Endothelial cell of umbilical vein (primary cell): ENCODE data around the gene AUTS2. TPM values are rescaled to one million over a fixed set of nuclear protein-coding genes. Genes with fewer than 3 reads are reported as not detected.

ENCODE experiments used
- BruUV-seq: library from RNA; stranded (reverse); fragments of 400-500 nt; replicated peaks from 2 replicates; lab custom pipeline; 2021; lab: Mats Ljungman, UMichigan
- CTCF ChIA-PET: fragments of 300-600, 350-600 bp; sonication (Branson Sonifier 250); formaldehyde crosslinking; loops from one replicate; lab custom pipeline; 2021; ENCODE audit warnings: antibody characterized with exemption, inconsistent platforms; lab: Charles Lee
- POLR2A ChIA-PET: fragments of 300-600, 350-600 bp; sonication (Branson Sonifier 250); formaldehyde crosslinking; loops from one replicate; lab custom pipeline; 2021; ENCODE audit warnings: antibody characterized with exemption, inconsistent platforms; lab: Charles Lee
- DNase-seq: peaks from one replicate; pipeline ENCODE4 v3.0.0-alpha.2; 2011; ENCODE audit warnings: low read depth, low spot score
- FAIRE-seq: peaks from 2 replicates; lab custom pipeline; 2011; peaks lifted over from hg19 to GRCh38; lab: Jason Lieb, UNC
- H2AFZ ChIP-seq: 2 replicates; pipeline ENCODE4 v1.6.0; 2012; ENCODE audit warnings: low read depth, low read length, control low read depth, inconsistent platforms
- H3K27ac ChIP-seq: 2 replicates; pipeline ENCODE4 v1.5.1; 2011; ENCODE audit warnings: low read depth, mild to moderate bottlenecking, control low read depth, low read length, moderate library complexity; ENCODE audit not compliant: insufficient read depth
- H3K27me3 ChIP-seq, 2 experiments: 2 replicates each; pipeline versions ENCODE4 v1.6.0 to v1.6.1; 2011; ENCODE audit warnings: low read length in 2 of 2, mixed read lengths in 1 of 2; ENCODE audit not compliant: control insufficient read depth in 2 of 2, insufficient read depth in 2 of 2
- H3K36me3 ChIP-seq, 2 experiments: 2 replicates in 1 of 2; 3 replicates in 1 of 2; pipeline ENCODE4 v1.5.1; 2011; ENCODE audit warnings: low read length in 2 of 2, mild to moderate bottlenecking in 1 of 2, moderate library complexity in 1 of 2; ENCODE audit not compliant: control insufficient read depth in 2 of 2, insufficient read depth in 2 of 2; ENCODE audit errors: extremely low read depth in 1 of 2
- H3K4me1 ChIP-seq: 3 replicates; pipeline ENCODE4 v1.5.1; 2011; ENCODE audit warnings: mild to moderate bottlenecking, low read length; ENCODE audit not compliant: control insufficient read depth, insufficient read depth; ENCODE audit errors: extremely low read depth
- H3K4me2 ChIP-seq: 2 replicates; pipeline ENCODE4 v1.6.1; 2011; ENCODE audit warnings: low read length, control low read depth, mixed read lengths; ENCODE audit not compliant: insufficient read depth
- H3K4me3 ChIP-seq, 3 experiments: fragments of 200-600 bp in 1 of 3; sonication (generic), shearing (Covaris generic) in 1 of 3; replicated peaks in 1 of 3; 2 replicates each; pipeline ENCODE4 v1.5.1; 2011 to 2016; ENCODE audit warnings: control low read depth in 3 of 3, low read length in 3 of 3, mild to moderate bottlenecking in 2 of 3, inconsistent platforms in 1 of 3, low read depth in 1 of 3, moderate library complexity in 1 of 3; ENCODE audit not compliant: insufficient read depth in 1 of 3
- H3K79me2 ChIP-seq: 2 replicates; pipeline ENCODE4 v1.6.0; 2012; ENCODE audit warnings: low read length, inconsistent platforms; ENCODE audit not compliant: control insufficient read depth, insufficient read depth
- H3K9ac ChIP-seq: replicated peaks from 2 replicates; pipeline ENCODE3; 2011; ENCODE audit warnings: low read length, control low read depth; ENCODE audit not compliant: insufficient read depth; ENCODE audit errors: extremely low read depth
- H3K9me1 ChIP-seq: replicated peaks from 3 replicates; pipeline ENCODE4 v1.6.0; 2011; ENCODE audit warnings: mild to moderate bottlenecking, low read length; ENCODE audit not compliant: control insufficient read depth, insufficient read depth; ENCODE audit errors: extremely low read depth
- H3K9me3 ChIP-seq: replicated peaks from 2 replicates; pipeline ENCODE4 v1.5.1; 2012; ENCODE audit warnings: low read length, inconsistent platforms; ENCODE audit not compliant: control insufficient read depth, insufficient read depth
- H4K20me1 ChIP-seq: replicated peaks from 2 replicates; pipeline ENCODE3; 2011; ENCODE audit warnings: mild to moderate bottlenecking, low read length; ENCODE audit not compliant: control insufficient read depth, insufficient read depth; ENCODE audit errors: extremely low read depth
- CTCF ChIP-seq, 2 donors: IDR thresholded peaks; 1 replicate in 1 of 2; 2 replicates in 1 of 2; pipeline ENCODE4 v1.5.1; 2011; ENCODE audit warnings: low read length in 2 of 2, mild to moderate bottlenecking in 2 of 2, moderate library complexity in 2 of 2, control low read depth in 1 of 2, inconsistent platforms in 1 of 2, low read depth in 1 of 2; ENCODE audit not compliant: insufficient read depth in 1 of 2; ENCODE audit errors: extremely low read depth in 1 of 2
- EZH2 ChIP-seq: IDR thresholded peaks from 2 replicates; pipeline ENCODE4 v1.6.1; 2012; ENCODE audit warnings: borderline replicate concordance, low read depth, mild to moderate bottlenecking, moderate library complexity, low read length, inconsistent platforms; ENCODE audit not compliant: severe bottlenecking
- FOS ChIP-seq: IDR thresholded peaks from 2 replicates; pipeline ENCODE4 v1.6.1; 2011; ENCODE audit warnings: mild to moderate bottlenecking, low read length, moderate library complexity, borderline replicate concordance; ENCODE audit not compliant: insufficient read depth
- GATA2 ChIP-seq: IDR thresholded peaks from 2 replicates; pipeline ENCODE4 v1.7.0; 2011; ENCODE audit warnings: low read depth, mild to moderate bottlenecking, moderate library complexity, mixed read lengths, low read length; ENCODE audit not compliant: insufficient read length, insufficient read depth
- JUN ChIP-seq: IDR thresholded peaks from 2 replicates; pipeline ENCODE4 v1.6.1; 2011; ENCODE audit warnings: borderline replicate concordance, low read depth; ENCODE audit not compliant: insufficient read length, insufficient read depth
- MYC ChIP-seq: IDR thresholded peaks from one replicate; pipeline ENCODE4 v1.6.1; 2011; ENCODE audit warnings: mild to moderate bottlenecking, low read depth, low read length
- POLR2A ChIP-seq: IDR thresholded peaks from 2 replicates; pipeline ENCODE4 v1.6.1; 2012; ENCODE audit warnings: low read depth, mild to moderate bottlenecking, control low read depth, low read length
- POLR2AphosphoS5 ChIP-seq: IDR thresholded peaks from 2 replicates; pipeline ENCODE4 v1.6.1; 2012; ENCODE audit warnings: low read depth, mild to moderate bottlenecking, control low read depth, low read length, moderate library complexity; ENCODE audit not compliant: insufficient read depth
- dilution Hi-C: fragments of 300-500 bp; cut with MboI; formaldehyde crosslinking; loops from one replicate; pipeline ENCODE4 v1.15.0; 2019; ENCODE audit warnings: low sequenced_read_pairs; ENCODE audit not compliant: extremely low pct_ligation_motif_present
- intact Hi-C: fragments of 100-400 bp; cut with micrococcal nuclease; formaldehyde crosslinking; loops from one replicate; pipeline ENCODE4 v1.10.0; 2022
- polyA plus RNA-seq, 4 experiments: library from polyadenylated mRNA; depleted of rRNA in 3 of 4; stranded (reverse) in 3 of 4; unstranded in 1 of 4; fragments of >200 nt; gene quantifications; 2 replicates each; pipeline versions ENCODE4 v1.2.1 to v1.2.3, GENCODE V29; 2011 to 2012; ENCODE audit warnings: missing spikeins in 1 of 4
- total RNA-seq: library from RNA; stranded (reverse); gene quantifications from 2 replicates; pipeline ENCODE4 v1.2.3, GENCODE V29; 2021
- TF ChIP-seq, protein P1 (sequence below): IDR thresholded peaks from 2 replicates; pipeline ENCODE4 v1.6.1; 2011; ENCODE audit not compliant: insufficient read depth, insufficient read length

Gene AUTS2
- total and polyA plus RNA-seq, 2 donors (not counting 3 experiments of a cell fraction or from before 2014, with no cell fraction given), result 0.59 to 8.0 TPM

GRCh38 chr7:70665997-70666396 lies 1067.7 kb downstream of the AUTS2 start:
- intact Hi-C loops, result no loop called here
- POLR2A ChIA-PET, result no interaction called here
- TF ChIP-seq FOS (no peak), GATA2 (no peak), POLR2AphosphoS5 (no peak), CTCF (IDR thresholded peaks at IDR 0.05; ENCODE audit: extremely low read depth in 1 of 2, insufficient read depth in 1 of 2, low read depth in 1 of 2, low read length in 2 of 2) (no peak), EZH2 (no peak), JUN (no peak), MYC (no peak), POLR2A (no peak)
- TF ChIP-seq, protein P1, sequence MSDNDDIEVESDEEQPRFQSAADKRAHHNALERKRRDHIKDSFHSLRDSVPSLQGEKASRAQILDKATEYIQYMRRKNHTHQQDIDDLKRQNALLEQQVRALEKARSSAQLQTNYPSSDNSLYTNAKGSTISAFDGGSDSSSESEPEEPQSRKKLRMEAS, result no peak
- Histone ChIP-seq H3K4me1 (no peaks in the 10 kb centered on the region), H3K27ac (no peak overlapping the region), H3K9me3 (no peaks in the 10 kb centered on the region), H3K27me3 (no peaks in the 10 kb centered on the region), H3K9ac (no peak overlapping the region), H4K20me1 (no peaks in the 10 kb centered on the region), H3K4me3 (no peak overlapping the region), H2AFZ (no peak overlapping the region), H3K9me1 (no peaks in the 10 kb centered on the region), H3K36me3 (no peaks in the 10 kb centered on the region), H3K79me2 (no peaks in the 10 kb centered on the region), H3K4me2 (no peak overlapping the region)
- CTCF ChIA-PET, result no interaction called here
- no TSS peak for BruUV-seq
- dilution Hi-C loops, result no loop called here
- no peak for FAIRE-seq
- DNase-seq, result no peak
